HCT116 (cell line): ENCODE data around the gene CD84.

Experiments used
- EZH2 ChIP-seq: fragments of 200-600 bp; sonication (generic); IDR thresholded peaks from 2 replicates; pipeline ENCODE4 v1.6.1; 2017; ENCODE audit warnings: antibody characterized with exemption, mixed run types
- POLR2A ChIP-seq: IDR thresholded peaks from 2 replicates; pipeline ENCODE4 v1.7.0; 2011; ENCODE audit warnings: borderline replicate concordance; ENCODE audit not compliant: insufficient read depth, insufficient read length; ENCODE audit errors: extremely low read depth
- RAD21 ChIP-seq: IDR thresholded peaks from 2 replicates; pipeline ENCODE4 v1.6.1; 2012; ENCODE audit warnings: low read depth, mild to moderate bottlenecking
- SP1 ChIP-seq: IDR thresholded peaks from 2 replicates; pipeline ENCODE4 v1.6.1; 2012; ENCODE audit warnings: low read depth
- TF ChIP-seq, protein P1 (sequence below), 3 experiments: fragments of 200-600 bp in 1 of 3; sonication (generic) in 1 of 3; IDR thresholded peaks in 2 of 3; conservative IDR thresholded peaks in 1 of 3; 2 replicates each; pipeline ENCODE4 v1.5.1; 2012 to 2017; ENCODE audit warnings: low read depth in 2 of 3, low read length in 2 of 3, antibody characterized with exemption in 1 of 3, borderline replicate concordance in 1 of 3, control low read depth in 1 of 3, mild to moderate bottlenecking in 1 of 3, mixed read lengths in 1 of 3, mixed run types in 1 of 3, moderate library complexity in 1 of 3; ENCODE audit not compliant: insufficient read depth in 1 of 3

DNA sequence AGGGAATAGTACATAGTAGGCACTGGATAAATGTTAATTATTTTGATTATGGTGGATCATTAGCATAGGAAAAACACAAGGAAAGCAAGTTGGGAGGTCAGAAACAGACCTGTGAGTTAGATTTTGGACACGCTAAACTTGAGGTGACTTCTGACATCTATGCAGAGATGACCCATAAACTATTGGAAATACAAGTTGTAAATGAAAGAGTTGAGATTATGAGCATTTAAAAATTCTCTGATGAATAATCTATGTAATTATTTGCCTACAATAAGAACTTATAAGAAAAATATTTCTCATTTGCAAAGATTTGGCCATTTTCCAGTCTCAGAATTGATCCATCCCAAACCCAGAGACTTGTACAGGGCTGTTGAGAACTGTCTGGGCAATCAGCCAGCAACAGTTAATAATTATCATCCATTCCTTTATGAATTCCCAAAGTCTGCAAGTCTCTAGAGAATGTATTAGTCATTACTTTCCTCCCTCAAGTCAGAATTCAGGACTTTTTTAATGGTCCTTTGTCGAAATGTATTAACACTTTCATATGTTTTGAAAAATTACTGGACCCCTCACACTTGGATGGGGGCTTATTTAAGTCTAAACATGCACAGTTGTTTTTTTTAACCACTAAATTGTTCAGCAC lies 36.9 kb downstream of the CD84 start:
- TF ChIP-seq EZH2 (no peak), POLR2A (no peak), SP1 (no peak), RAD21 (no peak)
- TF ChIP-seq, protein P1, sequence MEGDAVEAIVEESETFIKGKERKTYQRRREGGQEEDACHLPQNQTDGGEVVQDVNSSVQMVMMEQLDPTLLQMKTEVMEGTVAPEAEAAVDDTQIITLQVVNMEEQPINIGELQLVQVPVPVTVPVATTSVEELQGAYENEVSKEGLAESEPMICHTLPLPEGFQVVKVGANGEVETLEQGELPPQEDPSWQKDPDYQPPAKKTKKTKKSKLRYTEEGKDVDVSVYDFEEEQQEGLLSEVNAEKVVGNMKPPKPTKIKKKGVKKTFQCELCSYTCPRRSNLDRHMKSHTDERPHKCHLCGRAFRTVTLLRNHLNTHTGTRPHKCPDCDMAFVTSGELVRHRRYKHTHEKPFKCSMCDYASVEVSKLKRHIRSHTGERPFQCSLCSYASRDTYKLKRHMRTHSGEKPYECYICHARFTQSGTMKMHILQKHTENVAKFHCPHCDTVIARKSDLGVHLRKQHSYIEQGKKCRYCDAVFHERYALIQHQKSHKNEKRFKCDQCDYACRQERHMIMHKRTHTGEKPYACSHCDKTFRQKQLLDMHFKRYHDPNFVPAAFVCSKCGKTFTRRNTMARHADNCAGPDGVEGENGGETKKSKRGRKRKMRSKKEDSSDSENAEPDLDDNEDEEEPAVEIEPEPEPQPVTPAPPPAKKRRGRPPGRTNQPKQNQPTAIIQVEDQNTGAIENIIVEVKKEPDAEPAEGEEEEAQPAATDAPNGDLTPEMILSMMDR (IDR thresholded peaks at IDR 0.05 in 2 of 3, conservative IDR thresholded peaks at IDR 0.05 in 1 of 3; ENCODE audit: borderline replicate concordance in 1 of 3, insufficient read depth in 1 of 3, low read depth in 2 of 3, low read length in 2 of 3): no peak
